ENCODE results near the gene THTPA.

The THTPA gene

DNA sequence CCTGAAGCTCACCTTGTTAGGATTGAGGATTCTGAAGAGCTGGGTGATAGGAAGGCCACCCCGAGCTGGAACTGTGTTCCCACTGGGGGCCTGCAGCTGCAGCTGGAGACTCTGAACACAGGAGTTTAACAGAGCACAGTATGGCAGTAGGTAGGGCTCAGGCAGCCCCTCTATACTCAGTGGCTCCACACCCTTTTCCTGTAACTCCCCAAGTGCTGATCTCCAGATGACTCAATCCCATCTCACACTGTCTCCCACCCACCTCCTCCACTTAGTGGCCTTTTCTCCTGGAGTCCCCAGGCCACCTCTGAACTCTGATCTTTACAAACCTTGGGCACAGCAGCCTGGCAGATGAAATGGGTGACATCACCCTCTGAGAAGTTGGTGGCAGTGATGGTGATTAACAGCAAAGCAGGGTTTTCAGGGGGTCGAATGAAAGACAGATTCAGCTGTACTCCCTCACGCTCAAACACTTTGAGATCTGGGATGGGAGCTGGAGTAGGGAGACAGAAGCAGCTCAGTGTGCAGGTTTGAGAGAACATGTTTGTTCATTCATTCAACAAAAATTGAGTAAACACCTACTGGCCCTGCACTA is 4.0 kb downstream of the THTPA start:
- Histone ChIP-seq H3K4me2 (ENCODE audit: insufficient read depth, low read length) (no peak overlapping the region), H3K36me3 (ENCODE audit: insufficient read depth, low read length) (peaks cover 73% of the 10 kb centered on the region)
- no peak for ATAC-seq (ENCODE audit: insufficient read depth, low read depth)

DNA sequence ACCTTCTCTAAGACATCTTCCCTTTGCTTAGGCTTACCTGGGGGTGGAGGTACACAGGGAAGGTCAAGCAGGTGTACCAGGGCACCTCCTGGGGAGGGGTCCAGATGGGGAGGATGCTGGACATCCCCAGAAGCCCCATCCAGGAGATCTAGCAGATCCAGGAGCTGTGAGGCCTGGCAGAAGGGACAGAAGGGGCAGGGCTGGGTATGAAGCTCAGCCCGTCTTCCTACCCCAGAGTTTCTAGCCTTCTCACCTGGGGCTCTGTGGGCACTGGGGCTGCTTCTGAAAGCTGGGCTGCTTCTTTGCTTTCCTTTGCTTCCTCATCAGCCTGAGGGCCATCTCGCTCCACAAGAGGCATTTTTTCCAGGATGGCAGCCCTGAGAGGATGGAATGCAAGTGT is 5.2 kb downstream of the THTPA start:
- H3K4me2 ChIP-seq (ENCODE audit: insufficient read depth, low read length) = no peak overlapping the region
- H3K79me2 ChIP-seq (ENCODE audit: insufficient read depth, low read length) = peaks cover 32% of the 10 kb centered on the region
- no peak for TF ChIP-seq EZH2 (IDR thresholded peaks at IDR 0.05; ENCODE audit: borderline replicate concordance, low read depth, low read length, severe bottlenecking)
- TF ChIP-seq, protein P1, sequence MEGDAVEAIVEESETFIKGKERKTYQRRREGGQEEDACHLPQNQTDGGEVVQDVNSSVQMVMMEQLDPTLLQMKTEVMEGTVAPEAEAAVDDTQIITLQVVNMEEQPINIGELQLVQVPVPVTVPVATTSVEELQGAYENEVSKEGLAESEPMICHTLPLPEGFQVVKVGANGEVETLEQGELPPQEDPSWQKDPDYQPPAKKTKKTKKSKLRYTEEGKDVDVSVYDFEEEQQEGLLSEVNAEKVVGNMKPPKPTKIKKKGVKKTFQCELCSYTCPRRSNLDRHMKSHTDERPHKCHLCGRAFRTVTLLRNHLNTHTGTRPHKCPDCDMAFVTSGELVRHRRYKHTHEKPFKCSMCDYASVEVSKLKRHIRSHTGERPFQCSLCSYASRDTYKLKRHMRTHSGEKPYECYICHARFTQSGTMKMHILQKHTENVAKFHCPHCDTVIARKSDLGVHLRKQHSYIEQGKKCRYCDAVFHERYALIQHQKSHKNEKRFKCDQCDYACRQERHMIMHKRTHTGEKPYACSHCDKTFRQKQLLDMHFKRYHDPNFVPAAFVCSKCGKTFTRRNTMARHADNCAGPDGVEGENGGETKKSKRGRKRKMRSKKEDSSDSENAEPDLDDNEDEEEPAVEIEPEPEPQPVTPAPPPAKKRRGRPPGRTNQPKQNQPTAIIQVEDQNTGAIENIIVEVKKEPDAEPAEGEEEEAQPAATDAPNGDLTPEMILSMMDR (IDR thresholded peaks at IDR 0.05; ENCODE audit: borderline replicate concordance, extremely low read depth, low read length, poor library complexity, severe bottlenecking) = no peak
- no peaks in the 10 kb centered on the region for H3K27me3 ChIP-seq (ENCODE audit: insufficient read depth, low read length, poor library complexity)
- ATAC-seq (ENCODE audit: insufficient read depth, low read depth) (no peak), DNase-seq (no peak)
- no peak overlapping the region for H2AFZ ChIP-seq (ENCODE audit: low read depth, low read length)
- no peak overlapping the region for H3K4me3 ChIP-seq (ENCODE audit: low read depth in 1 of 2, low read length in 2 of 2)
- peaks cover 6% of the 10 kb centered on the region; the same call in 1 of the 2 replicates for H4K20me1 ChIP-seq (ENCODE audit: insufficient read depth, low read length)
- H3K27ac ChIP-seq (ENCODE audit: low read length) = no peak overlapping the region
- H3K9ac ChIP-seq (ENCODE audit: low read depth, low read length) = no peak overlapping the region
- H3K4me1 ChIP-seq (ENCODE audit: insufficient read depth, low read length) = peaks cover 26% of the 10 kb centered on the region
- no peaks in the 10 kb centered on the region for H3K9me3 ChIP-seq (ENCODE audit: insufficient read depth, low read length, severe bottlenecking)
- H3K36me3 ChIP-seq (ENCODE audit: insufficient read depth, low read length) = peaks cover 85% of the 10 kb centered on the region

More for the DNA sequence above, 4.0 kb downstream of the THTPA start:
- no peak overlapping the region for H2AFZ ChIP-seq (ENCODE audit: low read depth, low read length)
- no peak for DNase-seq
- peaks cover 33% of the 10 kb centered on the region for H3K79me2 ChIP-seq (ENCODE audit: insufficient read depth, low read length)
- no peak overlapping the region for H3K27ac ChIP-seq (ENCODE audit: low read length)
- H4K20me1 ChIP-seq (ENCODE audit: insufficient read depth, low read length) = peaks cover 6% of the 10 kb centered on the region; the same call in 1 of the 2 replicates
- H3K4me1 ChIP-seq (ENCODE audit: insufficient read depth, low read length) = peaks cover 29% of the 10 kb centered on the region
- TF ChIP-seq EZH2 (IDR thresholded peaks at IDR 0.05; ENCODE audit: borderline replicate concordance, low read depth, low read length, severe bottlenecking) = no peak
- TF ChIP-seq, protein P1 (IDR thresholded peaks at IDR 0.05; ENCODE audit: borderline replicate concordance, extremely low read depth, low read length, poor library complexity, severe bottlenecking) = no peak
- no peak overlapping the region for H3K9ac ChIP-seq (ENCODE audit: low read depth, low read length)
- no peak overlapping the region for H3K4me3 ChIP-seq (ENCODE audit: low read depth in 1 of 2, low read length in 2 of 2)
- H3K9me3 ChIP-seq (ENCODE audit: insufficient read depth, low read length, severe bottlenecking) = no peaks in the 10 kb centered on the region
- H3K27me3 ChIP-seq (ENCODE audit: insufficient read depth, low read length, poor library complexity) = no peaks in the 10 kb centered on the region

DNA sequence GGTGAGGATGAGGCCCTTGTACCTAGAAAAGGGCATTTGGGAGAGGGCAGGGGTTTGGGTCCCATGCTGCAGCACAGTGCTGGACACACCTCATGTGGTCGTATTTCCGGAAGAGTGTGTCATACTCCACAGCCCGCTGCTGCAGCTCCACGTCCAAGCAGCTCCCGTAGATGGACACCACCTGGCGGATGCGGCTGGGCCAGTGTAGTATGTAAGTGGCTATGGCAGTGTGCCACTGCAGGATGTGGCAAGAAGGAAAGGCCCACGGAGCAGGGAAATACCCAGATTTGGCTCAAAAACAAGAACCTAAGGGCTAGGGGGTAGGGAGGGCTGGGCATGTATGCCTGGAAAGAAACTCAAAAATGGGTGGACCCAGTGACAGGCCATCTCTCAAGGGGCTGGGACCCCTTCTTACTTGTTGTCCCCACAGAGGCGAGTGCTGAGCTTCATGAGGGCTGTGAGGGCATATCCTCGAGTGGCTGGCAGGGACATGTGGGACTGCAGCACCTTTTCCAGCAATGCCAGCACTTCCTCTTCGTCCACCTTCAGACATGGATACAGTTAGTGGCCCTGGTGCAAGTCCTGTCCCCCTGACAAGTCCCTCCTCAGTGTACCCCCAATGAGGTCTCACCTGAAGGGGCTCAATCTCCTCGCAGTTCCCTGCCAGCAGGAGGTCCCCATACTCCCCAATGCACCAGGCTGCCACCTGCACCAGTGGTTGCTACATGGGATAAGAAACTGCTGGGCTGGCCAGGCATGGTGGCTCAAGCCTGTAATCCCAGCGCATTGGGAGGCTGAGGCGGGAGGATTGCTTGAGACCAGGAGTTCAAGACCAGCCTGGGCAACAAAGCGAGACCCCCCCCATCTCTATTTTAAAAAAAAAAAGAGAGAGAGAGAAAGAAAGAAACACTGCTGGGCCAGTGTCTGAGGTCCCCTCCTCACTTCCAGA is 6.1 kb downstream of the THTPA start:
- peaks cover 6% of the 10 kb centered on the region; the same call in 1 of the 2 replicates for H4K20me1 ChIP-seq (ENCODE audit: insufficient read depth, low read length)
- H3K9ac ChIP-seq (ENCODE audit: low read depth, low read length) = no peak overlapping the region
- DNase-seq = no peak
- H3K79me2 ChIP-seq (ENCODE audit: insufficient read depth, low read length) = peaks cover 32% of the 10 kb centered on the region
- no peak overlapping the region for H2AFZ ChIP-seq (ENCODE audit: low read depth, low read length)
- H3K27ac ChIP-seq (ENCODE audit: low read length) = no peak overlapping the region
- TF ChIP-seq, protein P1 (IDR thresholded peaks at IDR 0.05; ENCODE audit: borderline replicate concordance, extremely low read depth, low read length, poor library complexity, severe bottlenecking) = no peak
- no peak for TF ChIP-seq EZH2 (IDR thresholded peaks at IDR 0.05; ENCODE audit: borderline replicate concordance, low read depth, low read length, severe bottlenecking)
- no peak overlapping the region for H3K4me3 ChIP-seq (ENCODE audit: low read depth in 1 of 2, low read length in 2 of 2)
- no peak overlapping the region for H3K4me2 ChIP-seq (ENCODE audit: insufficient read depth, low read length)
- H3K4me1 ChIP-seq (ENCODE audit: insufficient read depth, low read length) = peaks cover 26% of the 10 kb centered on the region
- no peaks in the 10 kb centered on the region for H3K27me3 ChIP-seq (ENCODE audit: insufficient read depth, low read length, poor library complexity)
- H3K9me3 ChIP-seq (ENCODE audit: insufficient read depth, low read length, severe bottlenecking) = no peaks in the 10 kb centered on the region
- H3K36me3 ChIP-seq (ENCODE audit: insufficient read depth, low read length) = peaks cover 92% of the 10 kb centered on the region
- no peak for ATAC-seq (ENCODE audit: insufficient read depth, low read depth)

Data from DND-41 (cell line).